ENCODE measurements around the gene SLC28A3.
A peak's percentile ranks its signal among the peaks of the same experiment; 100 is the strongest.

Gene SLC28A3

DNA sequence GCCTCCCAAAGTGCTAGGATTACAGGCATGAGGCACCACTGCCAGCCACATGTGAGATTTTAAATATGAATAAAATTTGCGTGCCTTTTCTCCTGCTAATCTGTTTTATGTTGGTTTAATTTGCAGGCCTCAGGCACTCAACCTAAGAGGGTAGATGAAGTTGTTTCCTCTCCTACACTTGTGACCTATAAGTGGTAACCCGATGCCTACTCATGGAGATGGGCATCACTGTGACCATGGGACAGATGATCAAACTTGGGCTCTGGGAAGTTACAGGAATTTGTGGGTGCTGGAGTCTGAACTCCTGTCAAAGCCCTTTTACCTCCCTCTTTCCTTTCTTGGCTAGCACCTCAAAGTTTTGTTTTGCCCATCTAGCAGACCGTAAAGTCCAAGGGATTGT is 1.1 kb downstream of the SLC28A3 start:
- DNase-seq (ENCODE audit: low read depth) = no peak

DNA sequence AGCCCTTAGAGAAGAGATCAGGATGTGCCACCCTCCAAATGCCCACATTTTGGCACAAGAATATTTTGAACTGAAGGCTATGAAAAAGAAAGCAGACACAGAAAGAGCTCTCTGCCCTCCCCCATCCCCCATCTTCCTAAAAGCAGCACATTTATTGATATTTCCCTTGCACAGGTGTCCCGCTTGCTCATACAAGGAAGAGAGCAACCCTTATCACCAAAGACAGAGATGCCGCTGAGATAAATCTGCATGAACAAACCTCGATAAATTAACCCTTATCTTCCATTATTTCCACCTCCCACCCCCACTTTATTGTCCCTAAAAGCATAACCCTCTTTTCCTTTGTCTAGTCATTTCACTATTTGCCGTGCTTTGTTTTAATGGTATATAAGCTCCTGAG is 1.8 kb downstream of the SLC28A3 start:
- DNase-seq (ENCODE audit: low read depth) = no peak

DNA sequence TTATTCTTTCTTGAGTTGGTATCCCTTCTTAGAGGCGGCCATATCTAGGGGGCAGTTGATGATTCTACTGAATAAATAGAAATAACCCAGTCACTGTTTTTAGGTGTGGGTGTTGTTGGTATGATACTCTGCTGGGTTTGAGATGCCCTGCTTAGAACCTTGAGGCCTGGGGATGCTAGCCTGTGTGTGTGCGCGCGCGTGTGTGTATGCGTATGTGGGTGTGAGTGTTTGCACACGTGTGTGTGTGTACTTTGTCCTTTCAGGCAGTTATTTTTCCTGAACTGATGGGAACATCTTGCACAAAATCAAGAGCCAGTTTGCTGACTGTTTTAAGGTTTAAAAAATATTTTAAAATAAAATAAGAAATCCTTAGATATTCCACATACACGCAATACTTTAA is 3.3 kb downstream of the SLC28A3 start:
- DNase-seq (ENCODE audit: low read depth) = no peak

DNA sequence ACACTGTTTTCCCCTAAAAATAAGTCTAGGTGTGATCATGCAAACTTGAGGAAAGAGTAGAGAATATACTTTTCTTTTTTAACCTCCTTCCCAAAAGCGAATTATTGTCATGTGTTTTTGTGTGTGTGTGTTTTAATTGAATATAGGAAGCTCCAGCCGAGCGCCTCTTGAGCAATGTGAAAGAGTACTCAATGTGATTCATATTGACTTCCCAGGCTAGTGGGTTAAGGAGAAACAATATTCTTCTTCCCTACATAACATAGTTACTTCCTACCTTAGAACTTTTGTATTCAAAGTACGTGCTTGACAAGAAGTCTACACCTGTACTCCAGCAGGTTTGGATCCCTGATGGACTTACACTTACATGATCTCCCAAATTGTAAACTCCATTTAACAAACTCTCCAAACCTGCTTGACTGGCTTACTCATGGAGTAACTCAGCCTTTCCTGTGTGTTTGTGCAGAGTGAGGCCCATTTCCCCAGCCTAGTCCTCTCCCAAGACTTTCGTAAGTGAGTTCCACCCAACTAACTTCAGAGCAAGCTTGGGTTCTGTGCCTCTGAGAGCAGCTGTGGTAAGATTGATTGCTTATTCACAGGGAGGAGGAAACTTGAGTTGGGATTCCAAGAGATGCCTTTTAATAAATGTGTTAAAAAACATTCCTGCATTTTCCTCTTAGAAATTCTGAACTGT is 9.3 kb downstream of the SLC28A3 start:
- DNase-seq (ENCODE audit: low read depth) = no peak

DNA sequence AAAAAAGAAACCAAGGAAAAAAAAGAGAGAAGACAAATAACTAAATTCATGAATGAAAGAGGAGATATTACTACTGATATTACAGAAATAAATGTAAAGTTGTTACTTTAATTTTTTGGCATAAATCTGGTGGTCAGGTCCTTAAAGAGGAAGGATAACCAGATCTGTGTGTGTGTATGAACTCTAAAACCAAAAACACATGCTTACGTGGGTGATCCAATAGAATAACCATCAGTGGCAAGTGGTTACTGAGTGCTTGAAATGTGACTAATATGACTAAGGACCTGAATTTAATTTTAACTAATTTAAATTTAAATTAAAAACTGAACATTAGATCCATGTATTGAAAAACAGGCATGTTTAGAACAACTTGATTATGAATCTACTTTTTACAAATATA is 10.3 kb downstream of the SLC28A3 start:
- no peak for DNase-seq (ENCODE audit: low read depth)

DNA sequence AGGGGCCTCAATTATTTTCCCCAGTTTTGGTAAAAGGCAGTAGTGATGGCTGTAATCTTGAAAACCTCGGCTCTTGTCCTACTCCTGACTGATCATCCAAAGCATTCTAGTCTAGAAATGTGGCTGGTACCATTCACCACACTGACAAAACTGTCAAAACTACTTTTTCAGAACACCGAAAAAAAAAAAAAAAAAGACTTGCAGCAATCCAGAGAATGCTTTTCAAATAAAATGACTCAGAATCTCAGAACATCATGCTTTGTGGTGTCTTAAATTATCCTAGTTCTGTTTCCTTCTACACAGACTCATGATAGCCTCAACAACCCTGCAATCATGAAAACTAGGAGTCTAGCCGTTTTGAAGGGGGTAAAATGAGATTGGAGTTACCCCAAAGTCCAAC is 13.4 kb downstream of the SLC28A3 start:
- no peak for DNase-seq (ENCODE audit: low read depth)

DNA sequence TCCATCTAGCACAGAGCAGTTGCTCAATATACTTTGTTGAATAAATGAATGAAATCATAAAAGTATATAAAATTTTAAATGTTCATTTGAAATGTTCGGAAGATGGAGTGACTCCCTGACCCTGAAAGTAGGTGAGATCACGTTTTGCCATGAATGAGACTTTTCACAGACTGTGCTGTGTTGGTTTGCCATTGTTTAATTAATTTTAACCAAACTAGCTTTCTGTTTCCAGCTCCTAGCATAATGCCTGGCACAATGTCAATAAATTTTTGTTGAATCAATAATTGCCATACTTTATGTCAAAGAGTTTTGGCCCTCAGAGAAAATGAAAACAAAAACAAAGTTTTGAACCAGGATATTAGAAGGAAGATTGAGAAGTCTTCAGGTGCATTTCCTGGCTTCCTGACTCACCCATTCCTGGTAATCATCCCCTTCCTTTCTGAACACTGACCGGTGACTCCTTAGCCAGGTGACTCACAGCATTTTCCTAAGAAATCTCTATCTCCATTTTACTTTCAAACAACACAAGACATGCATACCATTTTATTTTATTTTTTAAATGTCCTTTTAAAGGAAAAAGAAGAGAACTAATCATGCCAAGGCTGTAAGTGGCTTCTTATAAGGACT is 15.1 kb downstream of the SLC28A3 start:
- DNase-seq (ENCODE audit: low read depth) = no peak

DNA sequence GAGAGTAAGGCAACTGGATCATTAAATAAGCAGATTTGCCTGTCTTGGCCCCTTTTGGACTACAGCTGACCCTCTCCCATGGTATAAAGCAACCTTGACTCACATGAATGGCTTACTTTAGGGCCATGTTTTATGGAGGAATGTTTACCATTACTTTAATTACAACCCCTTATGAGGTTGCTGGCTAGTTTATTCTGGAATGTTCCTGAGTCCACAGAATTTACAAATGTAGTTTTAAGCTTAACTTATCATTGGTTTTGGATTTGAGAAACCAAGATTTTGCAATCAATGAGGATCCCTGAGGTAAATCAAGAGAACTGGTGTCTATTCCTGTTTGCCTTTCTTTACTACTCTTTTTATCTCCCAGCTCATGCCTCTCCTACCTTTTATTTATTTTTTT is 15.7 kb downstream of the SLC28A3 start:
- no peak for DNase-seq (ENCODE audit: low read depth)

DNA sequence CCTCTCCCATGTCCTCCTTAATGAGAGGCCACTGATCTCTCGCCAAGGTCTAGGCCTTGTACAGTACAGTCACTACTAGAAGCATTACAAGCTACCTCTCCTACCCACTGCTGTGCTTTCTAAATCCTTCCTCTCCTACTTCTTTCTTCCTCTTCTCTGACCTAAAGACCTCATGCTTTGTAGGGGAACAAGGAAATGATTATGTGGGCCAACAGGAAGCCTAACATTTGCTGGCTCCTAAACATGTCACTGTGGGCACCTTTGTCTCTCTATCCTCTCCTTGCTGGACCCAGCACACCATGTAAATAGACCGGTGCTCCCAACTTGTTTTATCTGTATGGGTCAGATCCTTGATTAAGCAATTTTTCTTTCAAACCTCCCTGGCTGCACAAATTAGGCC is 16.7 kb downstream of the SLC28A3 start:
- DNase-seq (ENCODE audit: low read depth) = no peak

DNA sequence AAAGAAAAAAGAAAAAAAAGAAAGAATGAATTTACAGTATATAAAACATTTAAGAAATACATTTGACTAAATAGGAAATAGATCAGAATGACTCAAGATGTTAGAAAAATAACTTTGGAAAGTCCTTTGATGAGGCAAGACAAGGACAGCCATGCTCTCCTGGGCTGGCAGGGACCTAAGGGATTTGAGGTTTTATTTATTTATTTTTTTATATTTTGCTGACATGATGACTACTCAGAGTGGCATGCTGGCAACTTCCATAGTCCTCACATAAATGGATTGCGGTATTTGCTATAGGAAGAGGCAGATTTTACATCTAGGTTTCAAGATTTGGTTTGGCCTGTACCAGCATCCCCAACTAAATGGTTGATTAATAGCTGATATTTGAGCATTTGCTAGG is 17.7 kb downstream of the SLC28A3 start:
- no peak for DNase-seq (ENCODE audit: low read depth)

DNA sequence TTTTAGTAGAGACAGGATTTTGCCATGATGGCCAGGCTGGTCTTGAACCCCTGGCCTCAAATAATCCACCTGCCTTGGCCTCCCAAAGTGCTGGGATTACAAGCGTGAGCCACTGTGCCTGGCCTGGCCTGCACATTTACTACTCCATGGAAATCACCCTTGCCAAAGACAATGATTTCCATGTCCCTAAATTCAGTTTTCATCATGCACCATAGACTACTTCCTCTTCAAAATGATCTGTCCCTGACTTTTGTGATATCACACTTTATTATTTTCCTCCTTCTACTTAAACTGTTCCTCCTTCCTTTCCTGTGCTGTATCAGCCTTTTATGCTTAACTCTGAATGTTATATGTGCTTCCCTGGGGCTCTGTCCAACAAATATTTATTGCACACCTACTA is 20.3 kb downstream of the SLC28A3 start:
- DNase-seq (ENCODE audit: low read depth) = no peak

DNA sequence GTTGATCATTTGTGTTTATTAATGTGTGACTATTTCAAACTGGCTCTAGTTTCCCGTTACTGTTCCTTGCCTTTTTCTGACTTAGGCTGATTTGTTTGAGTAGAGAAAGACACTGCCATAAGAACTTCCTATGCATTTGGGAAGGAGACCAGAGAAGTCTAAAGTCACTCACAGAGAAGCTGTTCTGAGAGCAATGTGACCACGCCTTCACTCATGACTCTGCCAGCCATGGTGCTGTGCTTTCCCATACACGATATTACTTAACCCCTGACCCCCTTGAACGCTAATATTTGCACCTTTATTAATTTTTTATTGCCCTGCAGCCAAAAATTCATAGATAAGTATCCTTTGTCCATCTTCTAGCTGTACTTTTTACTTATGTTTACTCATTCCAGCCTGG is 20.9 kb downstream of the SLC28A3 start:
- DNase-seq (ENCODE audit: low read depth) = no peak

DNA sequence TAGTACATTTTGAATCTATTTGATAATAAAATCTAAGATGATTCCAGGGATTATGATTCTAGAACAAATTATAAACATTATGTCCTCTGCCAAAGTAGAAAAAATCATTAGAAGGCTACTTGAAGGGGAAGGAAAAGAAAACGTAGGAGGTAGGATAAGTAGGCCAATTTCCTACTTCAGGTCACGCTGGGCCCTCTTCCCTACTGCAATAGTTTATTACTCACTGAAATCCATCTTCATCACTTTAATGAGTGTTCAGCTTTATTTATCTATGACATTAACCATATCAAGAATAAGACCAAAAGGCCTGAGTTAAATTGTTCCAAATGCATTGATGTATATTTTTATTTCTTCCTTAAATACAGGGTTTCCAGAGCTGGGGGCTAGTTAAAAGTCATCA is 21.6 kb downstream of the SLC28A3 start:
- DNase-seq (ENCODE audit: low read depth) = no peak

DNA sequence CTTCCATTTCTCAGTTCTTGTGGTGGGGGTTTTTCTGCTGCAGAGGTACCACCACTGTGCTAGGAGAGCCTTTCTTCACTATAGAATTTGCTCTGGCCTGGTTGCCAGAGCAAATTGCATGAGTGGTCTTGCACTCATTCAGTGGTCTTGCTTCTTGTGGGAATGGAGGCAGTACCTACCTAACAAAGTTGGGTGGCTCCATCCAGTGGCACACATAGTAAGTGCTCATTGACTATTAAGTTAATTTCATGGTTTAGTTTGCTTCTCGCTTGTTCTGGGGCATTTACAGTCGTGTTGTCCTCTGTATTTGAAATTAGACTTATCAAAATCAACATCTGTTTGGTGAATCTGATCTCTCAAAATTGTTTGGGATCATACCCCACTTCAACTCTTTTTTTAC is 23.0 kb downstream of the SLC28A3 start:
- no peak for DNase-seq (ENCODE audit: low read depth)

DNA sequence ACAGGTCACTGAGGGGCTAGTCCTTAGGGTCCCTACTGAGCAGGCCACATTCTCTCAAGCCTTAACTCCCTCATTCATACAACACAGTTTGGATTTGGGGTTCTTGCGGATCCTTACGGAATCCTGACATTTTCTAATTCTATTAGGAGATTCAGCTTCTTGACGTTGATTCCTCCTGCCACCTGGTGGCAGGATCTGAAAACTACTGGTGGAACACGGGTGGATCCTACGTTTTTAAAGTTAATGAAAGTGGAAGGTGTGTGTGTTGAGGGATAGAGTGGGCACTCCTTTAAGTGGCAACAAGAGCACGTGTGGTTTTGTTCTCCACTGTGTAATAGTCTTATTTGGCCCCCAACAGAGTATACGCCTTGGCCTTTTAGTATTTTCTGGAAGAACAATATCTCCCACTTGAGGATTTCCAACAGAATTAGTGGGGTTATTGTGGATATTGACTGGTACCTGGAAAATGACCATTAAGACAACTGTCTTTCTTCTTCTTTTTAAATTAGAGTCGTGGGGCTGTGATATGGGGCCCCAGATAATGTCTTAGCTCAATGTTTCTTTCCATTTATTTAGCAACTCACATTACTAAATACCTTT is 25.2 kb downstream of the SLC28A3 start:
- peak; percentile 35 for DNase-seq (ENCODE audit: low read depth)

DNA sequence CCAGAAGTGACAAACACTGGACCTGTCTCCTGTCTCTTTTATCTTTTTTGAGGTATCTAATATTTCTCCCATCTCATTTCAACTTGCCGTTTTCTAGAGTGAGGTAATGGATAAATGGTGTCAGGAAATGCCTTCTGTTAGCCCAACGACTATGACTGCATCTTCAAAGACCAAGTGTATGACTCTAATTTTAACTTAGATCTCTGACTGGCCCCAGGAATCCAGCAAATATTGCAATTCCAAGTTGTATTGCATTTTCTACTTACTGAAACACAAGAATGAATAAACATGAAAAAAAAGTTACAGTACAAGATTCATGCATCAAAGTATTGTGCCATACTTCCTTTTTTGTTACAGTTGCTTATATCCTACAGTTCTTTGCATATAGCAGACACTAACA is 26.3 kb downstream of the SLC28A3 start:
- DNase-seq (ENCODE audit: low read depth) = no peak

DNA sequence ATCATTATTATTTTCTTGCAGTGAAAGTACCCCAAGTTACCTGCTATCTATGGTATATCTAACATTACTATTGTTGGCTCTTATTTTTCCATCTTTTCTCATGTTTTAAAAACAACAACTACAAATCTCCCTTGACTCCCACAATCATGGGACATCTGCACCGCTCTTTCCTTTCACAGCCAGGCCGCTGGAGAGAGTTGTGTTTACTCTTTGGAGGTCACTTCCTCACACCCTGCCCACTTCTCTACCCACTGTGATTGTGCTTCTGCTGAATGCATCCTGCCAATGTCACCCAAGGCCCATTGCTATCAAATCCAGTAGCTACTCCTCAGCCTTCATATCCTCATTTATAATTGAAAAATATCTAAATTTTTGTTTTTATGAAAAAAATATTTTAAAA is 29.7 kb downstream of the SLC28A3 start:
- DNase-seq (ENCODE audit: low read depth) = no peak

DNA sequence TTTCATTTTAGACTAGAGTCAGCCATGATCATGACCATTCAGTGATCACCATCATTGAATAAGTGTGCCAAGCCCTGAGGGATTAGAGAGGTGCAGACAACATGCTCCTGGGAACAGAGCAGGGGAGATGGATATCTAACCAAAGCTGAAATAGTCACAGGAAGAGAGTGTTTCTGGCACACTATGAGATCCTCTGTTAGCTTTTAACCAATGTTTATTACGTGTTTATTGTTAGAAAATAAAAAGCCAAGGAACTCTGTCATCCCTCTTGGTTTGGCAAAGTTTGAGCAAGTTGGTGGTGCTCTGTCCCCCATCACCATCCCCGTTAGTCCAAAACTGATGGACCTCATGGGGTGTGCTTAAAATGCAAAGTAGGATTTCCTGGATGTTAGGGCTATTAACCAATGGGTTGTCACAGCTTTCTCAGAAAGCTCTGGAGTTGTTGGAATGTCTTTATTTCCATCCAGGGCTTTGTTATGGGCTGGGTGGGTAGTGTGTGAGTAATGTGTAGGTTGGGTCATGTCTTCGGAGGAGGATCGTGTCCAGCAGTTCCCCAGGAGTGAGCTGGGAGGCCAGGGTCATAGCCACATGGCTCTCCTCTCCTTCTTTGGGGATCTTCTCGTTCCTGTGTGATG is 34.9 kb downstream of the SLC28A3 start:
- no peak for DNase-seq (ENCODE audit: low read depth)

DNA sequence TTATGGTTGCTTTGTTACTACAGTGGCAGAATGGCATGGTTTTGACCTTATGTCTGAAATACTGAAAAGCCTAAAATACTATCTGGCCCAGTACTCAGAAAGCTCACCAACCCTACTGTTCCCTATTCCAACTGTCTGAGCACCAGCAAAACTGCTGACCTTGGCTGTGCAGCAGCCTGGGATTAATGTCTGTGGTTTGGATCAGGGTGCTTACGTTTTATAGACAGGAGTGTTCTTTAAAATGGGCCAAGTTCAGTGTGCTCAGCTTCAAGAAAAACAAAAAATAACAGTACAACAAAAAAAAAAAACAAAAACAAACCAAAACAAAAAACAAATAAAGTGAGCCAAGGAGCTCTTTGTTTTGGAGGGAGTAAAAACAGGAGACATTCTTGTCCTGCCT is 36.4 kb downstream of the SLC28A3 start:
- no peak for DNase-seq (ENCODE audit: low read depth)

DNA sequence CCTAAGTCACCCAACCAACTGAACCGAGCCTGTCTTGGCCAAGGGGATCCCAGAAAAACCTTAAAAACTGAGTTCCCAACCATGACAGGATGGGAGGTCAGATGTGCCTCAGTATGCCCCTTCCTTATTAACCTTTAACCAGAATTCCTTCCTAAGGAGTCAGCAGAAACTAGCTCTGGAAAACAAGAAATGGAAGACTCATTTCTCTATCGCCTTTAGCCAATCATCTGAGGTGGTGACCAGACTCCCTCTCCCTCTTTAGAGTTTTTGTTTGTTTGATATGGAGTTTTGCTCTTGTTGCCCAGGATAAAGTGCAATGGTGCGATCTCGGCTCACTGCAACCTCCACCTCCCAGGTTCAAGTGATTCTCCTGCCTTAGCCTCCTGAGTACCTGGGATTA is 37.5 kb downstream of the SLC28A3 start:
- no peak for DNase-seq (ENCODE audit: low read depth)

DNA sequence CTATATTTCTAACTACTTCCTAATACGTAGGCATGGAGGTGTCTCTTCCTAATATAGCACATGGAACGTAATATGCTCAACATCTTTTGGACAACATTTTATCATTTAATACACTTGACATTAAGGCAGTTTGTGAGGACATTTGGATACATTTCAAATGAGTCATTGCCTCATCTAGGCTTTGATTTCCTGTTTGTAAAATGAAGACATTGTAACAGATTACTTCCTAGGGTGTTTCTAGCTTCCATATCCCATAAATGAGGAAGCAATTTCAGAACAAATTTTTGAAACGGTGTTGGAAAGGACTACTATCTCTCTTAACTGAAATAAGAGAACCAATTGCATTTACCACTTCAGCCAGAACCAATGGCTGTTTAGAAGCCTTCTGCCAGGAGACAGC is 38.7 kb downstream of the SLC28A3 start:
- DNase-seq (ENCODE audit: low read depth) = no peak

DNA sequence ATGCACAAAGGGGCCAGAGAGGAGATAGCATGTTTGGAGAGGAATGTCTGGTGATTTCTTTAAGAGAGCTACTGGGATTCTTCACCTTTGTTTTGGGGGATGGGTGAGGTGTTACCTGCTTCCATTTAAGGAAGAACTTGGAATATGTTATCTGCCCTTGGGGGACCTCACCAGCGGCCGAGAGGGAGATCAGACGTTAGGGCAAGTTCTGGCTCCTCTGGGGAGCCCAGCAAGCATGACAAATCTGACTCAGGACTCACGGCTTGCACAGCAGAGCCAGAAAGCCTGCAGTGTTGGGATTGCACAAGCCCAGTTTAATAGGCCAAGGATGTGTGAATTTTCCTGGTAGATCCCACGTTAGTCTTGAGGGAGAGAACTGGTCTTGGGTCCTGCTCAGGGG is 40.3 kb downstream of the SLC28A3 start:
- no peak for DNase-seq (ENCODE audit: low read depth)

DNA sequence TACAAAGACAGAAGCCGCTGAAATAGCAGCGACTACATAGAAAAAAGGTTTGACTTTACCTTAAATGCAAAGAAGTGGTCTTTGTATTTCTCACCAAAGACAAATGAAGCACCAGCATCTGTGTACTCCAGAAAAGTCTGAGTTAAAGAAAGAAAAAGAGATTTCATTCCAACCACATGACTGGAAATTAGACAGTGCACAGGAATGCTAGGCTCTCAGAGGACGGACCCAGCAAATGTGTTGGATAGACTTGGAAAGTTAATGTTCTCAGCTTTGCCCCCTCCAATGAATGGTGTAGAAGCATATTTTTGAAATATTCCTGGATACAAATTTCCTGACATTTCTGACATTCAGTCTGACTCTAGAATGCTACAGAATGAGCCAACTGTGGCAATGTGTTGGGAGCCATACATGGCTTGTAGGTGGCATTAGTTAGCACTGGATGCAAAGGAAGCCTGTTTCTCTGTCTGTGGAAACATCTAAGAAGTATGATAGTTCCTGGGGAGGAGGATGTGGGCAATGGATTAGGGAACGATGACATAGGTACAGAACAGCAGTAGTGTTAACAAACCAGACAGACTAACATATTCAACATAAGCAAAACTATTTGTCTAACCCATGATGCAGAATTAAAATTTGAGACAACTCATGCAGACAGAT is 43.3 kb downstream of the SLC28A3 start:
- DNase-seq (ENCODE audit: low read depth) = no peak
